Fibroblast of pulmonary artery (primary cell): ENCODE measurements around the gene CNDP2.
"Not testable (repeated sequence)": the region's sequence is repeated elsewhere in the genome, so short reads cannot be mapped to it uniquely, and the experiment has no call there.

Experiments used
- DNase-seq: peaks from one replicate; pipeline ENCODE4 v3.0.0-alpha.2; 2010; ENCODE audit warnings: low read depth
- H3K4me3 ChIP-seq: replicated peaks from 2 replicates; pipeline ENCODE4 v1.5.1; 2011; ENCODE audit warnings: low read depth, mild to moderate bottlenecking, control low read depth, low read length, moderate library complexity
- TF ChIP-seq, protein P1 (sequence below): IDR thresholded peaks from 2 replicates; pipeline ENCODE4 v1.5.1; 2011; ENCODE audit warnings: mild to moderate bottlenecking, control low read depth, low read length, inconsistent platforms; ENCODE audit errors: missing control alignments

CNDP2 gene

GRCh38 chr18:74521068-74521725 is 25.0 kb downstream of the CNDP2 start:
- TF ChIP-seq, protein P1, sequence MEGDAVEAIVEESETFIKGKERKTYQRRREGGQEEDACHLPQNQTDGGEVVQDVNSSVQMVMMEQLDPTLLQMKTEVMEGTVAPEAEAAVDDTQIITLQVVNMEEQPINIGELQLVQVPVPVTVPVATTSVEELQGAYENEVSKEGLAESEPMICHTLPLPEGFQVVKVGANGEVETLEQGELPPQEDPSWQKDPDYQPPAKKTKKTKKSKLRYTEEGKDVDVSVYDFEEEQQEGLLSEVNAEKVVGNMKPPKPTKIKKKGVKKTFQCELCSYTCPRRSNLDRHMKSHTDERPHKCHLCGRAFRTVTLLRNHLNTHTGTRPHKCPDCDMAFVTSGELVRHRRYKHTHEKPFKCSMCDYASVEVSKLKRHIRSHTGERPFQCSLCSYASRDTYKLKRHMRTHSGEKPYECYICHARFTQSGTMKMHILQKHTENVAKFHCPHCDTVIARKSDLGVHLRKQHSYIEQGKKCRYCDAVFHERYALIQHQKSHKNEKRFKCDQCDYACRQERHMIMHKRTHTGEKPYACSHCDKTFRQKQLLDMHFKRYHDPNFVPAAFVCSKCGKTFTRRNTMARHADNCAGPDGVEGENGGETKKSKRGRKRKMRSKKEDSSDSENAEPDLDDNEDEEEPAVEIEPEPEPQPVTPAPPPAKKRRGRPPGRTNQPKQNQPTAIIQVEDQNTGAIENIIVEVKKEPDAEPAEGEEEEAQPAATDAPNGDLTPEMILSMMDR = no peak
- no peak for DNase-seq

GRCh38 chr18:74522635-74523548 is 26.7 kb downstream of the CNDP2 start:
- DNase-seq = no peak
- TF ChIP-seq, protein P1 = no peak
- no peak overlapping the region for H3K4me3 ChIP-seq

More at GRCh38 chr18:74521068-74521725, 25.0 kb downstream of the CNDP2 start:
- no peak overlapping the region for H3K4me3 ChIP-seq

DNA sequence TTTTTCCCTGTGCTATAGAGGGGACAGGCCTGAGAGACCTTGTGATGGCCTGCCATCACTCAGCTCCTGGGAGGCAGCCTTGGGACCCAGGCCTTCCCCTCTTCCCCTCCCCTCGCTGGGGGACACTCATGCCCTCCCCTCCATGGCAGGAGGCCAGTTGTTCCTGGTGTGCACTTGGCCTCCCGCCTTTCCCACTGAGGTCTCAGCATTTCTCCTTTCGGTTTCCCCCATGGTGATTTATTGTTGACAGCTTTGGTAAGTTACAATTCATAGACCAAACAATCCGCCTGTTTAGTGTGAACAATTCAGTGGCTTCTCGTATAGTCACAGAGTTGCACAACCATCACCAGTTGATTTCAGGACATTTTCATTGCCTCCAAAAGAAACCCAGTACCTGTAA is 27.9 kb downstream of the CNDP2 start:
- no peak overlapping the region for H3K4me3 ChIP-seq
- no peak for DNase-seq
- TF ChIP-seq, protein P1 = no peak

DNA sequence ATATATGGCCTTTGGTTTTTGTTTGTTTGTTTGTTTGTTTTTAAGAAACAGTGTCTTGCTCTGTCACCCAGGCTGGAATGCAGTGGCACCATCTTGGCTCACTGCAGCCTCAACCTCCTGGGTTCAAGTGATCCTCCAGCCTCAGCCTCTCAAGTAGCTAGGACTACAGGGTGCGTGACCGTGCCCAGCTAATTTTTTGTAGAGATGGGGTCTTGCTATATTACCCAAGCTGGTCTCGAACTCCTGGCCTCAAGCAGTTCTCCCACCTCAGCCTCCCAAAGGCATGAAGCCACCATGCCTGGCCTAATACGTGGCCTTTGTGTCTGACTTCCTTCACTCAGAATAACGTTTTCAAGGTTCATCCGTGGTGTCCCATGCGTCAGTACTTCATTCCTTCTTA is 28.8 kb downstream of the CNDP2 start:
- not testable (repeated sequence) for DNase-seq, H3K4me3 ChIP-seq

GRCh38 chr18:74525741-74526140 is 29.6 kb downstream of the CNDP2 start:
- no peak overlapping the region for H3K4me3 ChIP-seq
- TF ChIP-seq, protein P1 = no peak
- no peak for DNase-seq

- TF ChIP-seq, protein P1 = no peak
- H3K4me3 ChIP-seq = no peak overlapping the region
- DNase-seq = no peak
These were observed 30.3 kb downstream of the CNDP2 start for GRCh38 chr18:74526488-74526887.

- TF ChIP-seq, protein P1 = no peak
- H3K4me3 ChIP-seq = no peak overlapping the region
- no peak for DNase-seq
These were observed 32.3 kb downstream of the CNDP2 start for GRCh38 chr18:74528478-74528877.
